Breast epithelium (tissue), 3 donors: ENCODE data around the gene LMO2.

Source experiments
- POLR2A ChIP-seq: fragments of 450-650 bp; IDR thresholded peaks from one replicate; pipeline ENCODE4 v1.6.1; 2016; ENCODE audit warnings: antibody characterized with exemption, mild to moderate bottlenecking, moderate library complexity
- POLR2AphosphoS5 ChIP-seq, 3 donors: sonication (generic); formaldehyde crosslinking; IDR thresholded peaks; one replicate each; pipeline ENCODE4 v1.6.1; 2017; ENCODE audit warnings: antibody characterized with exemption in 3 of 3
- TF ChIP-seq, protein P1 (sequence below), 3 donors: fragments of 450-650 bp; IDR thresholded peaks; one replicate each; pipeline ENCODE4 v1.5.1; 2016 to 2017; ENCODE audit warnings: antibody characterized with exemption in 3 of 3, mild to moderate bottlenecking in 3 of 3, moderate library complexity in 3 of 3

GRCh38 chr11:33877038-33877437 lies 14.8 kb downstream of the LMO2 start:
- TF ChIP-seq, protein P1, sequence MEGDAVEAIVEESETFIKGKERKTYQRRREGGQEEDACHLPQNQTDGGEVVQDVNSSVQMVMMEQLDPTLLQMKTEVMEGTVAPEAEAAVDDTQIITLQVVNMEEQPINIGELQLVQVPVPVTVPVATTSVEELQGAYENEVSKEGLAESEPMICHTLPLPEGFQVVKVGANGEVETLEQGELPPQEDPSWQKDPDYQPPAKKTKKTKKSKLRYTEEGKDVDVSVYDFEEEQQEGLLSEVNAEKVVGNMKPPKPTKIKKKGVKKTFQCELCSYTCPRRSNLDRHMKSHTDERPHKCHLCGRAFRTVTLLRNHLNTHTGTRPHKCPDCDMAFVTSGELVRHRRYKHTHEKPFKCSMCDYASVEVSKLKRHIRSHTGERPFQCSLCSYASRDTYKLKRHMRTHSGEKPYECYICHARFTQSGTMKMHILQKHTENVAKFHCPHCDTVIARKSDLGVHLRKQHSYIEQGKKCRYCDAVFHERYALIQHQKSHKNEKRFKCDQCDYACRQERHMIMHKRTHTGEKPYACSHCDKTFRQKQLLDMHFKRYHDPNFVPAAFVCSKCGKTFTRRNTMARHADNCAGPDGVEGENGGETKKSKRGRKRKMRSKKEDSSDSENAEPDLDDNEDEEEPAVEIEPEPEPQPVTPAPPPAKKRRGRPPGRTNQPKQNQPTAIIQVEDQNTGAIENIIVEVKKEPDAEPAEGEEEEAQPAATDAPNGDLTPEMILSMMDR (IDR thresholded peaks at IDR 0.05): no peak
- TF ChIP-seq POLR2A: no peak
- TF ChIP-seq POLR2AphosphoS5 (IDR thresholded peaks at IDR 0.05): no peak
